ENCODE results near the gene IDH3A.

Gene IDH3A

GRCh38 chr15:78213956-78214355 is 64.8 kb downstream of the IDH3A start:
- H3K9me3 ChIP-seq (ENCODE audit: insufficient read depth, low read depth, low read length) = no peaks in the 10 kb centered on the region
- H3K4me3 ChIP-seq (ENCODE audit: low read length, poor library complexity, severe bottlenecking) = no peak overlapping the region
- no peak for TF ChIP-seq EZH2phosphoT487 (IDR thresholded peaks at IDR 0.05; ENCODE audit: borderline replicate concordance)
- TF ChIP-seq CTCF (conservative IDR thresholded peaks at IDR 0.05; ENCODE audit: low read length) = no peak
- no peak overlapping the region for H3K4me2 ChIP-seq (ENCODE audit: low read depth, low read length, poor library complexity, severe bottlenecking)
- no peaks in the 10 kb centered on the region for H3K4me1 ChIP-seq (ENCODE audit: insufficient read depth, low read length, poor library complexity, severe bottlenecking)
- no peaks in the 10 kb centered on the region for H3F3A ChIP-seq (ENCODE audit: low read depth)
- H4K20me1 ChIP-seq (ENCODE audit: insufficient read depth, low read length, poor library complexity, severe bottlenecking) = no peaks in the 10 kb centered on the region
- H3K27me3 ChIP-seq (ENCODE audit: insufficient read depth, low read length, poor library complexity, severe bottlenecking) = no peaks in the 10 kb centered on the region
- no peaks in the 10 kb centered on the region for H3K9me2 ChIP-seq (replicated peaks; ENCODE audit: low read depth, low read length)
- no peaks in the 10 kb centered on the region for H3K79me2 ChIP-seq (ENCODE audit: insufficient read depth, low read length)
- H3K9ac ChIP-seq (ENCODE audit: low read depth, low read length, poor library complexity, severe bottlenecking) = no peak overlapping the region
- no peaks in the 10 kb centered on the region for H3K36me3 ChIP-seq (ENCODE audit: insufficient read depth, low read length)
- no peak overlapping the region for H2AFZ ChIP-seq (ENCODE audit: low read length)

- no peak for TF ChIP-seq CTCF (conservative IDR thresholded peaks at IDR 0.05; ENCODE audit: low read length)
- no peak for TF ChIP-seq EZH2phosphoT487 (IDR thresholded peaks at IDR 0.05; ENCODE audit: borderline replicate concordance)
- Histone ChIP-seq H3K36me3 (ENCODE audit: insufficient read depth, low read length) (no peaks in the 10 kb centered on the region), H2AFZ (ENCODE audit: low read length) (no peak overlapping the region), H3K79me2 (ENCODE audit: insufficient read depth, low read length) (no peaks in the 10 kb centered on the region), H3F3A (ENCODE audit: low read depth) (no peaks in the 10 kb centered on the region), H3K4me3 (ENCODE audit: low read length, poor library complexity, severe bottlenecking) (no peak overlapping the region), H3K9ac (ENCODE audit: low read depth, low read length, poor library complexity, severe bottlenecking) (no peak overlapping the region), H3K9me2 (replicated peaks; ENCODE audit: low read depth, low read length) (no peaks in the 10 kb centered on the region), H3K4me1 (ENCODE audit: insufficient read depth, low read length, poor library complexity, severe bottlenecking) (no peaks in the 10 kb centered on the region), H4K20me1 (ENCODE audit: insufficient read depth, low read length, poor library complexity, severe bottlenecking) (no peaks in the 10 kb centered on the region), H3K4me2 (ENCODE audit: low read depth, low read length, poor library complexity, severe bottlenecking) (no peak overlapping the region), H3K27me3 (ENCODE audit: insufficient read depth, low read length, poor library complexity, severe bottlenecking) (no peaks in the 10 kb centered on the region), H3K9me3 (ENCODE audit: insufficient read depth, low read depth, low read length) (no peaks in the 10 kb centered on the region)
Measured at GRCh38 chr15:78216276-78217104, 67.3 kb downstream of the IDH3A start.

- H3K4me3 ChIP-seq (ENCODE audit: low read length, poor library complexity, severe bottlenecking) = no peak overlapping the region
- H3K27me3 ChIP-seq (ENCODE audit: insufficient read depth, low read length, poor library complexity, severe bottlenecking) = no peaks in the 10 kb centered on the region
- H3F3A ChIP-seq (ENCODE audit: low read depth) = no peaks in the 10 kb centered on the region
- H2AFZ ChIP-seq (ENCODE audit: low read length) = no peak overlapping the region
- H3K79me2 ChIP-seq (ENCODE audit: insufficient read depth, low read length) = no peaks in the 10 kb centered on the region
- no peak overlapping the region for H3K4me2 ChIP-seq (ENCODE audit: low read depth, low read length, poor library complexity, severe bottlenecking)
- TF ChIP-seq CTCF (conservative IDR thresholded peaks at IDR 0.05; ENCODE audit: low read length) (no peak), EZH2phosphoT487 (IDR thresholded peaks at IDR 0.05; ENCODE audit: borderline replicate concordance) (no peak)
- H3K9ac ChIP-seq (ENCODE audit: low read depth, low read length, poor library complexity, severe bottlenecking) = no peak overlapping the region
- H4K20me1 ChIP-seq (ENCODE audit: insufficient read depth, low read length, poor library complexity, severe bottlenecking) = no peaks in the 10 kb centered on the region
- no peaks in the 10 kb centered on the region for H3K9me3 ChIP-seq (ENCODE audit: insufficient read depth, low read depth, low read length)
- no peaks in the 10 kb centered on the region for H3K4me1 ChIP-seq (ENCODE audit: insufficient read depth, low read length, poor library complexity, severe bottlenecking)
- H3K9me2 ChIP-seq (replicated peaks; ENCODE audit: low read depth, low read length) = no peaks in the 10 kb centered on the region
- H3K36me3 ChIP-seq (ENCODE audit: insufficient read depth, low read length) = no peaks in the 10 kb centered on the region
Measured at GRCh38 chr15:78220713-78221112, 71.6 kb downstream of the IDH3A start.

All from Loucy (cell line).